ENCODE results near the gene GCSAM. TPM values are rescaled to one million over a fixed set of nuclear protein-coding genes. Genes with fewer than 3 reads are reported as not detected.
"Not testable (repeated sequence)": the region's sequence is repeated elsewhere in the genome, so short reads cannot be mapped to it uniquely, and the experiment has no call there.

GCSAM gene
- total RNA-seq, 2 donors from 2014 or later: not detected

- H3K27ac ChIP-seq: peak overlapping the region in 3 of 4 donors; percentile 61 to 78 (median 74)
- intact Hi-C loops (cut with DNase I): no loop called here
- ATAC-seq (no peak), DNase-seq (no peak)
- no peak for TF ChIP-seq POLR2A (IDR thresholded peaks at IDR 0.05)
- no peak for TF ChIP-seq CTCF (IDR thresholded peaks at IDR 0.05)
- H3K4me1 ChIP-seq: peaks cover 20% of the 10 kb centered on the region
- no peaks in the 10 kb centered on the region for H3K27me3 ChIP-seq
- no peaks in the 10 kb centered on the region for H3K36me3 ChIP-seq (replicated peaks in 1 of 2; ENCODE audit: insufficient read depth in 1 of 2, low read depth in 2 of 2)
- no peaks in the 10 kb centered on the region for H3K9me3 ChIP-seq
- 91 to 98% methylated on average over 2 of the region's 2 CpGs for WGBS, 2 donors
- H3K4me3 ChIP-seq: no peak overlapping the region
Observed at GRCh38 chr3:112074006-112074405, 59.0 kb downstream of the GCSAM start.

- H3K36me3 ChIP-seq (replicated peaks in 1 of 2; ENCODE audit: insufficient read depth in 1 of 2, low read depth in 2 of 2); H3K4me3 ChIP-seq; H3K9me3 ChIP-seq; H3K27ac ChIP-seq; intact Hi-C loops (cut with DNase I); ATAC-seq; H3K27me3 ChIP-seq: not testable (repeated sequence)
- peak in 2 of 4 donors; percentile 41 to 48 for DNase-seq
- 71 to 76% methylated on average over 7 to 8 of the region's 8 CpGs for WGBS, 2 donors
- H3K4me1 ChIP-seq: peaks cover 20% of the 10 kb centered on the region
Observed at GRCh38 chr3:112072387-112073060, 60.5 kb downstream of the GCSAM start.

MicroRNA genes within 50 kb of the gene (microRNA counts, 767-probe panel; counts per million panel counts)
- microRNA hsa-miR-567: 0 to 736 counts per million in 2 donors

Small RNA genes lying within 50 kb of the gene (microRNA-seq; reads per million reads assigned to microRNA genes)
- gene MIR567 (ENCODE audit: borderline number of aligned reads in 2 of 2, borderline replicate concordance in 2 of 2): 0 reads per million in 2 donors

Small RNA genes lying within 50 kb of the gene (small RNA-seq; reads per million reads assigned to genes)
- not detected for gene MIR567

Other genes with a start within 250 kb of the GCSAM start
- gene ABHD10, start 154.2 kb downstream of the GCSAM start, total RNA-seq: 10 to 100 TPM; 15.6 to 17.1 TPM
- gene TAGLN3, start 134.3 kb downstream of the GCSAM start, total RNA-seq: under 1 TPM; 0.52 to 0.99 TPM
- not detected for gene TMPRSS7, start 98.5 kb downstream of the GCSAM start, total RNA-seq
- 100 to 1,000 TPM in 1 of 2 donors, 10 to 100 TPM in 1; 71.2 to 129 TPM for gene C3orf52, start 46.9 kb downstream of the GCSAM start, total RNA-seq
- gene SLC9C1, start 161.0 kb upstream of the GCSAM start, total RNA-seq: not detected
- 1 to 10 TPM; 2.0 to 2.6 TPM for gene CD200, start 199.9 kb upstream of the GCSAM start, total RNA-seq

All from body of pancreas (tissue), 4 donors.